Measurements from ENCODE around the gene OPCML. TPM values are rescaled to one million over a fixed set of nuclear protein-coding genes. Genes with fewer than 3 reads are reported as not detected.

OPCML gene
- total RNA-seq, 1 donor from 2014 or later = not detected

DNA sequence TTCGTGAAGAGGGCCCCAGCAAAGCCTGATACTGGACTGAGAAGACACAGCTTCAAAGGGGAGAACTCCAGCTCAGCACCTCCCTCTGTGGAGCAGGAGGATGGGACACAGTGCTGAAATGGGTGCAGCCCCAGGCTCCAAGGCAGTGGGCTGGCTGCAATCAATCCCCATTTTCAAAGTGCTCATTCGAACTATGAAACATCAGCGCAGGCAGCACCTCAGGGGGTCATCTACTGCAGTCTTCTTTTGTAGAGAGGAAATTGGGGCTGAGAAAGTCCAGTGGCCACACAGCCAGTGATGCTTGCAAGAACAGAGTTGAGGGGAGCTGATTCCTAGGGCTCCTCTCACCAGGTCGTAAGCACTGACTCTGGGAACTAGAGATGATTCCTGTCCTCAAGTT is 25.1 kb downstream of the OPCML start:
- Histone ChIP-seq H3K27ac (no peak overlapping the region), H3K4me1 (no peaks in the 10 kb centered on the region), H3K9me3 (no peaks in the 10 kb centered on the region), H3K4me3 (no peak overlapping the region), H3K27me3 (no peaks in the 10 kb centered on the region), H3K36me3 (no peaks in the 10 kb centered on the region)
- TF ChIP-seq, protein P1, sequence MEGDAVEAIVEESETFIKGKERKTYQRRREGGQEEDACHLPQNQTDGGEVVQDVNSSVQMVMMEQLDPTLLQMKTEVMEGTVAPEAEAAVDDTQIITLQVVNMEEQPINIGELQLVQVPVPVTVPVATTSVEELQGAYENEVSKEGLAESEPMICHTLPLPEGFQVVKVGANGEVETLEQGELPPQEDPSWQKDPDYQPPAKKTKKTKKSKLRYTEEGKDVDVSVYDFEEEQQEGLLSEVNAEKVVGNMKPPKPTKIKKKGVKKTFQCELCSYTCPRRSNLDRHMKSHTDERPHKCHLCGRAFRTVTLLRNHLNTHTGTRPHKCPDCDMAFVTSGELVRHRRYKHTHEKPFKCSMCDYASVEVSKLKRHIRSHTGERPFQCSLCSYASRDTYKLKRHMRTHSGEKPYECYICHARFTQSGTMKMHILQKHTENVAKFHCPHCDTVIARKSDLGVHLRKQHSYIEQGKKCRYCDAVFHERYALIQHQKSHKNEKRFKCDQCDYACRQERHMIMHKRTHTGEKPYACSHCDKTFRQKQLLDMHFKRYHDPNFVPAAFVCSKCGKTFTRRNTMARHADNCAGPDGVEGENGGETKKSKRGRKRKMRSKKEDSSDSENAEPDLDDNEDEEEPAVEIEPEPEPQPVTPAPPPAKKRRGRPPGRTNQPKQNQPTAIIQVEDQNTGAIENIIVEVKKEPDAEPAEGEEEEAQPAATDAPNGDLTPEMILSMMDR (IDR thresholded peaks at IDR 0.05) = no peak
- intact Hi-C loops (cut with DNase I) = no loop called here
- no peak for DNase-seq (ENCODE audit: low spot score in 2 of 2)

DNA sequence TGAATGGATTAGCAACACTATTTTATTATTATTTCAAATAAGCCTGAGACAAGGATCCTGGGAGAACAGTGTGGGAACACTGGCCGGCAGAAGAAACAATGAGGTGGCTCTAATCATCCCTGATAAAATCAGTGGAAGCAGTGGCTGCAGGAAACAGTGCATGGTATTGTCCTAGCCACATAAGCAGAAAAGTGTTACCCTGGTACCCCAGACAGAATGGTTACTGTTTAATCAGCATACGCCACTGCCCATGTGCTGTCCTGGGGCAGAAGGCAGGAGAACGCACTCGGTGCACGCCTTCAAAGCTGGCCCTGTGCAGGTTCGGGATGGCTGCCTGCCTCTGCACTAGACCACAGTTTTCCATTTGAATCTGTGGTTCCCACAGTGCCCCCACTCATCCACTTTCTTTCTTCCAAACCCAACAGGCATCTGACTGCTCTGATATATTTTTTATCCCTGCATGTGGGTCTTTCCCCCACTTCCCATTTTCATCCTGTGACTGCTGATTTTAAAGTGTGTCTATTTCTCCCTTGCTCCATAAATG is 25.7 kb downstream of the OPCML start:
- H3K36me3 ChIP-seq = no peaks in the 10 kb centered on the region
- H3K27me3 ChIP-seq = no peaks in the 10 kb centered on the region
- H3K4me1 ChIP-seq = no peaks in the 10 kb centered on the region
- no peak for DNase-seq (ENCODE audit: low spot score in 2 of 2)
- no peak overlapping the region for H3K4me3 ChIP-seq
- no peak overlapping the region for H3K27ac ChIP-seq
- H3K9me3 ChIP-seq = no peaks in the 10 kb centered on the region
- TF ChIP-seq, protein P1 (IDR thresholded peaks at IDR 0.05) = no peak
- intact Hi-C loops (cut with DNase I) = no loop called here

DNA sequence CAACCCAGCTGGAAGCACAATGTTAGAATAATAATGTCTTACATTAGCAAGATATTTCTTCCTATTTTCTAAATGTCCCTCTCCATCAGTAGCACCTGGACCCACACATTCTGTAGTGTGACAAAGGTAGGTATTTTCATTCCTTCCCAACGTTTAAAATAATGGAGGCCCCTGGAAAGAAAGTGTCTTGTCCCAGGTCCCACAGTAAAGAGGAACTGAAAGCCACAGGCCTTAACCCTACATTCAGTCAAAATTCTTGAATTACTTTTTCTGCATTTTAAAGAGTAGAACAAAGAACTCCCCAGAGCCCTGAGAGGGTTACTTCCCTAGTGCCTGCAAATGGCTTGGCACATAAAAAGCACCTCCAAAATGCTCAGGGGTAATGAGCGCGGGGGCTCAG is 26.3 kb downstream of the OPCML start:
- TF ChIP-seq, protein P1 (IDR thresholded peaks at IDR 0.05) = no peak
- intact Hi-C loops (cut with DNase I) = no loop called here
- Histone ChIP-seq H3K36me3 (no peaks in the 10 kb centered on the region), H3K27ac (no peak overlapping the region), H3K4me3 (no peak overlapping the region), H3K9me3 (no peaks in the 10 kb centered on the region), H3K27me3 (no peaks in the 10 kb centered on the region), H3K4me1 (no peaks in the 10 kb centered on the region)
- DNase-seq (ENCODE audit: low spot score in 2 of 2) = no peak

DNA sequence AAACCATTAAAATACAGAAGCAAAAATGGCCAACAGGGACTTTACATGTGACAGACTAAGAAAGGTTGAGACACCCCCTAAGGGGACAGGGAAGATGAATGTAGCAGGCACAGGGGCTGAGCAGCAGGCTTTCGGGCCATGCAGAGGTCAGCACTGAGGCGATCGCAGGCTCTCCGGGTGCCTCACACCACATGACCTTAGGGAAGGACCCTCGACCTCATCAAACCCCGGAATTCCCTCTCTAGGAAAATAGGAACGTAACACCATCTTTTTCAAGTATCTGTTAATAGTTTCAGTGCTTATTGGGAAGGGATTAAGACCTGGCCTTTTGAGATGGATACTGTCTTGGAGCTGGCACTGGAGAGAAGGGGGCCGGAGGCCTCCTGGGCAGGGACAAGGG is 27.4 kb downstream of the OPCML start:
- Histone ChIP-seq H3K36me3 (no peaks in the 10 kb centered on the region), H3K27me3 (no peaks in the 10 kb centered on the region), H3K27ac (no peak overlapping the region), H3K4me1 (no peaks in the 10 kb centered on the region), H3K4me3 (no peak overlapping the region), H3K9me3 (no peaks in the 10 kb centered on the region)
- no peak for DNase-seq (ENCODE audit: low spot score in 2 of 2)
- TF ChIP-seq, protein P1 (IDR thresholded peaks at IDR 0.05) = no peak
- intact Hi-C loops (cut with DNase I) = no loop called here

DNA sequence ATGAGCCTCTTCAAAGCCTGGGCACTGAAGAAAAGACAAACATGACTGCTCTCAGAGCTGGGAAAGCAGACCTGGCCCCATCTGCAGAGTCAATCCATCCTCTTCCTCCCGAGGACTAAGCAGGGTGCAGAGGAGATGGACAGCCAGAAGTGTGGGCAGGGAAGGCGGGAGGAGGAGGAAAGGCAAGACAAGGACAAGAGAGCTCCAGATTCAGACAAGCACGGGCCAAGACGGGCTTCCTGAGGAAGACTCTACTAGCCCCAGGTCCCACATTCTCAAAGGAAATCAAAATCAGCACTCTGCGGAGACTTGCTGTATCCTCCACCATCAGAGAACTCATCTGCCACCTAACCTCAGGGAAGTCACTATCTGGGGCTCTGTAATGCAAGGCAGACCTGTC is 28.5 kb downstream of the OPCML start:
- no peaks in the 10 kb centered on the region for H3K36me3 ChIP-seq
- no peaks in the 10 kb centered on the region for H3K4me1 ChIP-seq
- no peaks in the 10 kb centered on the region for H3K27me3 ChIP-seq
- intact Hi-C loops (cut with DNase I) = no loop called here
- TF ChIP-seq, protein P1 (IDR thresholded peaks at IDR 0.05) = no peak
- no peak for DNase-seq (ENCODE audit: low spot score in 2 of 2)
- H3K9me3 ChIP-seq = no peaks in the 10 kb centered on the region
- H3K27ac ChIP-seq = no peak overlapping the region
- H3K4me3 ChIP-seq = no peak overlapping the region

DNA sequence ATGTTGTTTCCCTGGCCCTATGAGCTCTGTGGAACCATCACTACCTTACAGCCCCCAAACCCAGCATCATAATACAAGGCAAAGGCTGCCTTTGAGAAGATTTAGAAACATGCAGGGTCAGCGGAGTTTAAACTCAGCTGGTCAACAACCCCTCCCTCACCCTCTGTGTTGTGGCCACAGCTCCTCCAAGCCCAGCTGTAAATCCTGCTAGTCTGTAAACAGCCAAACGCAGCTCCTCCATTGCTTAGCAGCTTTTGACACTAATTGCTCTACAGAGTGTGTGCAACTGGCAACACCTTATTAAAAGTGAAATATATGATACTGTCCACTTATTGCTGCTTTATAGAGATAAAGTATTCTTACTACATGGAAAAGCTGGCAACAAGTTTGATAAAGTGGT is 29.1 kb downstream of the OPCML start:
- Histone ChIP-seq H3K27ac (no peak overlapping the region), H3K4me1 (no peaks in the 10 kb centered on the region), H3K27me3 (no peaks in the 10 kb centered on the region), H3K9me3 (no peaks in the 10 kb centered on the region), H3K36me3 (no peaks in the 10 kb centered on the region), H3K4me3 (no peak overlapping the region)
- DNase-seq (ENCODE audit: low spot score in 2 of 2) = no peak
- intact Hi-C loops (cut with DNase I) = no loop called here
- TF ChIP-seq, protein P1 (IDR thresholded peaks at IDR 0.05) = no peak
